T-helper 9 cell (primary cell): ENCODE results near the gene COG8.
A peak's percentile ranks its signal among the peaks of the same experiment; 100 is the strongest.
"Not testable (repeated sequence)": the region's sequence is repeated elsewhere in the genome, so short reads cannot be mapped to it uniquely, and the experiment has no call there.

ENCODE experiments used
- DNase-seq: peaks from one replicate; pipeline ENCODE4 v3.0.0-alpha.2; 2020

COG8 gene

DNA sequence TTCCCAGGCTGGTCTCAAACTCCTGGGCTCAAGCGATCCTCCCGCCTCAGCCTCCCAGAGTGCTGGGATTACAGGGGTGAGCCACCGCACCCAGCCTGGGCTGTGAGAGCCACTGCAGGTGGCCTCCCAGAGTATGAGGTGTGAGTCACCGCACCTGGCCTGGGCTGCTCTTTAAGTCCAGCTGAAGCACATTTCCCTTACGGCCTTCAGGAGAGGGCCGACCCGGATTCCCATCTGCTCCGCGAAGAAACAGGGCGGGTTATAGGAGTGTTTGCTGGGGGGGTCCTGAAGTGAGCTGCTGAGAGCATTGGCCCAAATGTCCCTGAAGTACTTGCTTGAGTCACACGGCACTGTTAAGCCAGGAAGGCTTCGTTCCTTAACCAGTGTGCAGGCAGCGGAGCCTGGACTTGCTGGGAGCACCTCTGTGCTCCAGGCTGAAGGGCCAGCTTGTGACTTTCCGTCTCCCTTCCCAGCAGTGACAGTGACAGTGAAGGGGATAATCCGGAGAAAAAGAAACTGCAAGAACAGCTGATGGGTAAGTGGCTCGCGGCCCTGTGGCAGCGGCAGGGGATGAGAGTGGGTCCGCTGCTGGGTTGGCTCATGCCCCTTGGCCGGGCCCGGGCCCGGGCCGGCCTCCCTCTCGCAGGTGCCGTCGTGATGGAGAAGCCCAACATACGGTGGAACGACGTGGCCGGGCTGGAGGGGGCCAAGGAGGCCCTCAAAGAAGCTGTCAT is 21.0 kb downstream of the COG8 start:
- no peak for DNase-seq

DNA sequence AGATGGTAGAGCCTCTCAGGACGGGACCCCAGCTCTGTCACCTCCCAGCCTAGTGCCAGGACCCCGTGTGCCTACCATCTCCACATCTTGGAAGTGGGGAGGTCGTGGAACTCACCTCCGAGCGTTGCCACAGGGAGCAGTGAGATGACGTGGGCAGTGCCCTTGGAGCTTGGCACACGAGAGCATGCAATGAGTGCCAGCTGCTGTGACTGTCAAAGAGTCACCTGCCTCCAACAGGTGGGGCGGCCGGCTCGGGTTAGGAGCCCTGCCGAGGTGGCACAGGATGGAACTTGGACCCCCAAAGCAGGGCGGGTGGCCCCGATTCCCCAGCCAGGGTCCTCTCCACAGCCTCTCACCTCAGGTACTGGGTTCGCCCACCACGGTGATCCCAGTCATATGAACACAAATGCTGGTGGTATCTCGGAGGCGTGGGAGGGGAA is 22.7 kb downstream of the COG8 start:
- DNase-seq: no peak

DNA sequence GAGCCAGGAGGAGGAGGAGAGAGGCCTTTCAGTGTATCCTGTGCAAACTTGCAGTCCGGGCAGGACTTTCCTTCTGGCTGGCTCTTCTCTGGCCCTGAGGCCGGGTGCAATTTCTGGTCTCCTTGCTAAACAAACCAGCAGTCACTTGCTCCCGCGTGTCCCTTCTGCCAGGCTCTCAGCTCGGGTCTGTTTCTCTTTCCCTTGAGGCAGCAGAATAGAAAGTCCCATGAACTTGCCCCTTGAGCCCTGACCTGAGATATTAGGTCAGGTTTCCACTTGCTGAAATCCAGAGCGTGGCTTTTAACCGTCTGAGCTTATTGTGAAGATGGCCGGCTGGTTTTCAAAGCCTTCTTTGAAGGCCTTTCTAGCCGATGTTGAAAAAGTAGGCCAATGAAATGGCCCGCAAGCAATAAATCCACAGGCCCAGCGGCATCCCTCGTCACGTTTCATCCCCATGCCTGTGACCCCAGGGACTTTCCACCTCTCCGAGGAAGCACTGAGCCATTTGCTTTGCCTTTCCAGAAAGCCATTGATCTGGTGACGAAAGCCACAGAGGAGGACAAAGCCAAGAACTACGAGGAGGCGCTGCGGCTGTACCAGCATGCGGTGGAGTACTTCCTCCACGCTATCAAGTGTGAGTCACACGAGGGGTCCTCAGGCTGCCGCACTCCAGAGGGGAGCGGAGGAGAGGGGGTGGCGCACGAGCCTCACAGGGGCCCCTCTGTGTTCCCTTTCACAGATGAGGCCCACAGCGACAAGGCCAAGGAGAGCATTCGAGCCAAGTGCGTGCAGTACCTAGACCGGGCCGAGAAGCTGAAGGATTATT is 23.7 kb downstream of the COG8 start:
- no peak for DNase-seq

DNA sequence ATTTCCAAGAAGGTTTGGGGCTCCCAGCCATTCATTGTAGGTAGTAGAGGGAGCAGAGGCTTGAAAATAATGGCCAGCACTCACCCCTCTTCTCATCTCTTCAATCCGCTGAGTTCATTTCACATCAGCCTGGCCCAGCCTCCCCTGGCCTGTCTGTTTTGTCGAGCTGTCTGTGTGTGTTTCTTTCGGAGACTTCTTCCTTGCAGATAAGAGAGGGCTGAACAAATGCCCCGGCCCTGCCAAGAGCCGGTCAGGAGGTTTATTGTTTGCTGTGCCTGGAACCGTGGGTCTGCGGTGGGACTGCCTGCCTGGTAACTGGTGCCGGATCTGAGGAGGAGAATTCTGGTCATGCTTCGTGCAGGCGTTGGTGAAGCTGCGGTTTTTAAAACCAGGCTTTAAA is 24.8 kb downstream of the COG8 start:
- DNase-seq: no peak

DNA sequence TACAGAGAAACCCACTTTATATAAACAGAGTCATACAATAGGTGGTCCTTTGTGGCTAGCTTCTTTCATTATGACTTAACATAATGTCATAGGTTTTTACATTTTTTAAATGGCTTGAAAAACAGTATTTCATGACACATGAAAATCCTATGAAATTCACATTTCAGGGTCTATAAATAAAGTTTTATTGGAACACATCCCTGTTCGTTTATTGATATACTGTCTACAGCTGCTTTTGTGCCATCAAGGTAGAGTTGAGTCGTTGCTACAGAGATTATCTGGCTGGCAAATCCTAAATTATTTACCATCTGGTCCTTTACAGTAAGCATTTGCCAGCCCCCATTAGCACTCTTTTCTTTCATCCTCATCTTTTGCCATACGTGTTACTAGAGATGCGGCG is 25.9 kb downstream of the COG8 start:
- DNase-seq: no peak

DNA sequence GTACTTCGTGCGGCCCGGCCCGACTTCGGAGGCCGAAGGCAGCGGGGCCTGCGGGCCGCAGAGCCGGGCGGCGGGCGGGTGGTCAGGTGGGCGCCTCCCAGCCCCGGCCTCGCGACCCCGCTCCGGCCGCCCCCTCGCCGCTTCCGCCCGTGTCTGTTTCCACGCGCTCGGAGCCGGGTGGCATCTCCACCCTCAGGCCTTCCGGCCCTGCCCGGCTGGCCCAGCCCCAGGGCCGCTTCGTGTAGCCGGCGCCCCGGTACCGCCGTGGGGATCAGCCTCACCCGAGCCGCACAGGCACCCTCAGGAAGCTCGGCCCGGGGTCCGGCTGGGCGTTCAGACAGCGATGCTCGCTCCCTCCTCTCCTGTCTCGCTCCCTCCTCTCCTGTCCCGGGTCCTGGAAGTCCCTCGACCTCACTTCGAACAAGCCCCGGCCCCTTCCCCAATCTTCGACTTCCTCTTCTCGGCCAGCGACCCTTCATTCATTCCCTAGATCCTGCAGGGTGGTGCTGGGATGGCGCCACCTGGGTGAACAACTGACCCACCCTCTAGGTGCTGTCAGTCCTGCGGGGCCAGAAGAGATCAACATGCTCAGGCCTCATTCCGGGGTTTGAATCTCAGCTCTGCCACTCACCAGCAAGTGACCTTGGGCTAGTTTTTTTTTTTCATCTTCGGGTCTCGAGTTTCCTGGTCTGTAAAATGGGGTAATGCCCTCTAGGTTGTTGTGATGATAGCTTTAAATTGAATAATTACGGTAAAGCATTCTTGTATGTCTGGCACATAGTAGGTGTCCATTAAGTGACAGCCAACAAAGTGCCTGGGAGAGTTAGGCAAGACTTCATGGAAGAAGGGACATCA is 27.6 kb downstream of the COG8 start:
- peak; percentile 21 for DNase-seq

DNA sequence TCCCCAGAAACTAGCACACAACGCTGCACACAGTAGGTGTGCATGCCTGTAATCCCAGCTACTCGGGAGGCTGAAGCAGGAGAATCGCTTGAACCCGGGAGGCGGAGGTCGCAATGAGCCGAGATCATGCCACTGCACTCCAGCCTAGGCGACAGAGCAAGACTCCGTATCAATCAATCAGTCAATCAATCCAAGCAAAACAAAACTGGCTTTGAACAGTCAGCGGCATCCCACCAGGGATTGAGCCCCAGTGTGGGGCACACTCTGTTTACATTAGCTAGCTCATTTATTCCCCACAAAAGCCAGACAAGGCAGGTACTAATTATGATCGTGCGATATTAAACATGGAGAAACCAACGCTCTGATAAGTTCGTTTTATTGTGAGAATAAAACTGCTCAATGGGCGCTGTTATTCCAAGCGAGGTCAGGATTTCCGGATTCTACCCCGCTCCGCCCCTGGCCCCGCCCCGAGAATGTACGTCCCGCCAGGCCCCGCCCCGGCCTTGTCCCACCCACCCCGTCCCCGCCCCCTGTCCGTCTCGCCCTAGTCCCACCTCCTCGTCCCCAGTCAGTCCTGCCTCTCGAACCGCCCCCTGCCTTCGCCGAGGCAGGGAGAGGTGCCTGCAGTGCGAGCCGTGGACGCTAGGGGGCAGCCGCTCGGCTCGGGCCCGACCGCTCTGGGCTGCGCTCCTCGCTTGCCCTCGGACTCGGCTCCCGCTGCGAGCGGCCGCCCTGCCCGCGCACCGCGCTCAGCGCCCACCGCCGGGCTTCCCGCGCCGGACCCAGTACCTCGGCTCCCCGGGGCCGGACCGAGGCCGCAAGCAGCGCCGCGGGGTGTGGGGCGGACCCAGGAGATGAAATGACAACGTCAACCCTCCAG is 28.5 kb downstream of the COG8 start, which contains the start of gene VPS4A:
Gene VPS4A (plus strand): TSS at position 698 of the 880 bp plus-strand sequence. CDS start 162 bp downstream, at position 860.
- peak; percentile 99 for DNase-seq

DNA sequence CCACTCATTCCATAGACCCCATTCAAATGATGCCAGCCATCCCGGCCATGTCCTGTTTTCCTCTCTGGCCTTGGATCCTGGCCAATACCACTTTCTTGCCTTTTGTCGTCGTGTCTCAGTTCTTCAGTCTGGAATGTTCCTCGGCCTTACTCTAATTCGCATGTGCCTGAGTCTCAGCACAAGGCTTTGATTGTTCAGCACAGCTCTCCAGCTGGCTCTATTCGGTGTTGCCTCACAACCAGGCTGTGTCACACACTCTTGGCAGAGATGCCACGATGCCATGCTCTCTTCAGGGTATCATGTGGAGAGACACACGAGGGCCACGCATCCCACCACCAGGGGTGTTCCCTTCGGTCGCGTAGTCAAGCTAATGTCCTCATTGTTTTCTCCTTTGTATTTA is 30.0 kb downstream of the COG8 start:
- no peak for DNase-seq

DNA sequence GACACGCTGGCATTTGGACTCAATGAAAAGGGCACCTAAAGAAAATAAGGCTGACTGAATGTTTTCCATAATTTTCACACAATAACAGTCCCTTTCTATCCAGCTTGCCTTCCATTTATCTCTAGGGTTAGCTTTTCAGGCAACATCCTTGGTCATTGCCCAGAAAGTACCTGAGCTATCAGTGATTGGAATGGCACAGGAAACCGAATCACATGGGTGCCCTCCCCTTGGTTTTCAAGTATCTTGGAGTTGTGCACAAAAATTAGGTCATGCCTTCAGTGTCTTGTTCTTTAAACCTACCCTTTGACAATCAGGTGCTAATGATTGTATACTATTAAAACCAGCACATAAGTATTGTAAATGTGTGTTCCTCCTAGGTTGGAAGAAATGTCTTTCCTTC is 31.5 kb downstream of the COG8 start:
- DNase-seq: no peak

DNA sequence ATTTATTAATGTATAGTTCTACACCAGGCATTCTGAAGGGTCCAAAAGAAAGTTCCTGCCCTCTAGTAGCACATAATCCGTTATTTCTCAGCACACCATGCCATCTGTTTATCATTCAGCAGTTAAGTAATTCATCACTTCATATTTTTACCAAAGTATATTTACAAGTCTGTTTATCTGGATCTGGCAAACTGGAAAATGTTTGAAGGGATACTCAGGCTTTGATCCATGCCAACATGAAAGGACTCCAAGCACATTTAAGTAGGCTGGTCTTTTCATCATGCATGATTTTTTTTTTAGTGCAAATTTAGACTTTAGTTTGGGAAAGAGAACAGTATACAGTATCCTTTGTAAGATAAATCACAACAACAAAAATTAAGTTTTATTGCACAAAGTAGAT is 32.3 kb downstream of the COG8 start:
- DNase-seq: no peak

DNA sequence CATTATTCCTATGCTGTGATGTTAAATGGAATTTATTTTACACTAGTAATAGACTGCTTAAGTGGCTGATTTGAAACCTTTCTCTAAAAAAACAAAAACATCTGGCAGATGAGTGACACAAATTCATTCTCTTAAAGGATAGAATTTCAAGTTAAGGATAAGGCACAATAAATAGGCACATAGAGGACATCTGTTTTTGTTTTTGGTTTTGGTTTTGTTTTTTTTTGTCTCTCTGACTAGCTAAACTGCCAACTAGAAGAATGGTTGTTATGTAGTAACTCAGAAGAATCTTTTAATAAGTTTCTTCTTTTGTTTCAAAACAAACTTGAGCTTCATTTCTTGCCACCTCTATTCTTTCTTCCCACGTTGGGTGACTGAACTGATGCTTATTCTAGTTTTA is 33.3 kb downstream of the COG8 start:
- DNase-seq: no peak

DNA sequence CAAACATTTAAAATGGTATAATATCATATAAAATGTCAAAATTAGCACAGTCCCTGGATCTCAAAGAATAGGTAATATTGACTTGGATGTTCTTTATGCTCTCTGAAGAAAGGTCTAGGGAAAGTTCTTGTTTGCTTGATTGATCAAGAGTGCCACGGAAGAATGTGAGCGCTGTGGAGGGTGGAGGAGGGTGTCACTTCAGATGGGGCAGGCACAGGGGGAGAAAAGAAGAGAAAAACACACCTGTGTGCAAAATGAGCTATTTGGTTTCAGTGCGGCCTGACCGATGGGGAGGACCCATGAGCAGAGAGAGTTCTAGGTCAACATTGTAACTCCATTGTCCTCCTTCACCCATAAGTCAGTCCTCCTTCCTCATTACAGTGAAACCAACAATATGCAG is 37.1 kb downstream of the COG8 start:
- DNase-seq: no peak

DNA sequence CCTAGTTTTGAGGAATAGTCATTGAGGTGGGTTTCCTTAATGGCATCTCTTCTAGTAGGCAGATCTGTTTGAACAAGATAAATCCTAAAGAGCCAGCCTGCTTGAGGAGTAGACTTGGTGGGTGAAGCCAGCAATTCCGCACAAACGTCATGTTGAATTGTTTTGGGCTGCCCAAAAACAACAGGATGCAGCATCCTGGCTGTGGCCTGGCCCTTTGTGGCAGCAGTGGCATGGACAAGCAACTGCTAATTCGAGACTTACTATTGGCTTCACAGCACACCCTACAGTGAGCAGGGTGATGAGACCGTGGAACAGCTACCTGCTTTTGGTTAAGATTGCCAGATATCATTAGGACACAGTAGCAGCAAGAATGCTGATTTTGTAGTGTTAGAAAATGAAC is 37.5 kb downstream of the COG8 start:
- no peak for DNase-seq

DNA sequence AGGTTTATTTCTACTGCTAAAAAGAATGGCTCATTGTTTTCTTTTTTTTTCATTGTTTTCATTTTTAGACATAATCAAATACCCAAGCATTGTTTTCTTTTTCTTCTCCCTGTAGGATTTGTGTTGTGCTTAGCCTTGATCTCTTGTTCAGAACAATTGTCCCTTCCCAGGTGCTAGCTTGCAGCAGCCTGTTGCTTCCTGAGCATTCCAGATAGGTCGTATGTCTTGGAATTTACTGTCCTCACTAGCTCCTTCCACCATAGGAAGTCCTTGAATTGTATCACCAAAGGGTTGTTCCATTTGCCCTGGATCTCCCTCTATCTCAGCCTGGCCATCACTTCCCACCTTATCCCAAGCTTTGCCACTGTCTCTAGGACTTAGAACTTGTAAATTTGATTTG is 38.2 kb downstream of the COG8 start:
- no peak for DNase-seq

DNA sequence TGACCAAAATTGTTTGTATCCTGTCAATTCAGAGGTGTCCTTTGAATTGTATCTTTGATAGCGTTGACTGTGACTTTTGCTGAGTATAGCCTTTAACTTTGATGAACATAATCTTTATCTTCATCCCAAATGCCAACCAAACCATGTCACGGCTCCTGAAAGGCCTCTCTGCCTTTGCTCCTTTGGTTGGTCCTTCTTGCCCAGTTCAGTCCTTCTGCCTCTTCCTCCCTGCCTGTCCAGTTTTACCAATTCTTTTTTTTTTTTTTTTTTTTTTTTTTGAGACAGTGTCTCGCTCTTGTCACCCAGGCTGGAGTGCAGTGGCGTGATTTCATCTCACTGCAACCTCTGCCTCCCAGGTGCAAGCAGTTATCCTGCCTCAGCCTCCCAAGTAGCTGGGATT is 41.1 kb downstream of the COG8 start:
- DNase-seq: no peak

DNA sequence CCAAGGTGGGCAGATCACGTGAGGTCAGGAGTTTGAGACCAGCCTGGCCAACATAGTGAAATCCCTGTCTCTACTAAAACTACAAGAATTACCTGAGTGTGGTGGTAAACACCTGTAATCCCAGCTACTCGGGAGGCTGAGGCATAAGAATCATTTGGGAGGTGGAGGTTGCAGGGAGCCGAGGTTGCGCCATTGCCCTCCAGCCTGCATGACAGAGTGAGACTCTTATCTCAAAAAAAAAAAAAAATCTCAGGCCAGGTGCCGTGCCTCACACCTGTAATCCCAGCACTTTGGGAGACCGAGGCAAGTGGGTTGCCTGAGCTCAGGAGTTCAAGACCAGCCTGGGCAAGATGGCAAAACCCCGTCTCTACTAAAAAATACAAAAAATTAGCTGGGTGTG is 42.6 kb downstream of the COG8 start:
- DNase-seq: not testable (repeated sequence)

DNA sequence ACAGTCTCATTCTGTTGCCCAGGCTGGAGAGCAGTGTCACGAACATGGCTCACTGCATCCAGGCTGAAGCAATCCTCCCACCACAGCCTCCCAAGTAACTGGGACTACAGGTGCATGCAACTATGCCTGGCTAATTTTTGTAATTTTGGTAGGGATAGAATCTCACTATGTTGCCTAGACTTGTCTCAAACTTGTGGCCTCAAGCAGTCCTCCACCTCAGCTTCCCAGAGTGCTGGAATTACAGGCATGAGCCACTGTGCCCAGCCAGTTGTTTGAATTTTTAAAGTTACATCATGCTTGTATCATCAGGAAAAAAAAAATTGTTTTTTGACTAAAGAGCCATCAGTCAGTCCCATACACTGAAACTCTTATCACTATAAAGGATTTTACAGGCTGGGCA is 45.3 kb downstream of the COG8 start:
- no peak for DNase-seq

DNA sequence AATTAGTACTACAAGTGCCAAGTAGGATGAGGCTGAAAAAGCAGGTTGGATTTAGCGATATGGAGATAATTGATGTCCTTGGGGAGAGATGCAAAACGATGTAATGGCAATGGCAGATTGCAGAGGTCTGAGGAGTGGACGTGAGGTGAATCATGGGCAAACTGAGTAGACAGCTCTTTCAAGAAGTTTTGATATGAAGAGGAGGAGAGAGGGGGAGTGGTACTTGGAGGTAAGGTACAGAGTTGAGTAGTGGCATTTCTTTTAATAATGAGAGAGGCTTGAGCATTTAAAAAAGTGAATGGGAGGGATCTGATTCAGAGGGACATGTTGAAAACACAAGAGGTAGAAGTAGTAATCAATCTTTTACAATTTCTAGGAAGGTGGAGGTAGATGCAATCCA is 46.0 kb downstream of the COG8 start:
- DNase-seq: no peak

DNA sequence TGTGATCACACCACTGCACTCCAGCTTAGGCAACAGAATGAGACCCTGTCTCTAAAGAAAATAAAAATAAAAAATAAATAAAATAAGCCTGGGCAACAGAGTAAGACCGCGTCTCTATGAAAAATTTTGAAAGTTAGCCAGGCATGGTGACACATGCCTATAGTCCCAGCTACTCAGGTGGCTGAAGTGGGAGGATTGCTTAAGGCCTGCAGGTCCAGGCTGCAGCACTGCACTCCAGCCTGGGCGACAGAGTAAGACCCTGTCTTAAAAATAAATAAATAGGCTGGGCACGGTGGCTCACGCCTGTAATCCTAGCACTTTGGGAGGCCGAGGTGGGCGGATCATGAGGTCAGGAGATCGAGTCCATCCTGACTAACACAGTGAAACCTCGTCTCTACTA is 47.7 kb downstream of the COG8 start:
- DNase-seq: not testable (repeated sequence)

DNA sequence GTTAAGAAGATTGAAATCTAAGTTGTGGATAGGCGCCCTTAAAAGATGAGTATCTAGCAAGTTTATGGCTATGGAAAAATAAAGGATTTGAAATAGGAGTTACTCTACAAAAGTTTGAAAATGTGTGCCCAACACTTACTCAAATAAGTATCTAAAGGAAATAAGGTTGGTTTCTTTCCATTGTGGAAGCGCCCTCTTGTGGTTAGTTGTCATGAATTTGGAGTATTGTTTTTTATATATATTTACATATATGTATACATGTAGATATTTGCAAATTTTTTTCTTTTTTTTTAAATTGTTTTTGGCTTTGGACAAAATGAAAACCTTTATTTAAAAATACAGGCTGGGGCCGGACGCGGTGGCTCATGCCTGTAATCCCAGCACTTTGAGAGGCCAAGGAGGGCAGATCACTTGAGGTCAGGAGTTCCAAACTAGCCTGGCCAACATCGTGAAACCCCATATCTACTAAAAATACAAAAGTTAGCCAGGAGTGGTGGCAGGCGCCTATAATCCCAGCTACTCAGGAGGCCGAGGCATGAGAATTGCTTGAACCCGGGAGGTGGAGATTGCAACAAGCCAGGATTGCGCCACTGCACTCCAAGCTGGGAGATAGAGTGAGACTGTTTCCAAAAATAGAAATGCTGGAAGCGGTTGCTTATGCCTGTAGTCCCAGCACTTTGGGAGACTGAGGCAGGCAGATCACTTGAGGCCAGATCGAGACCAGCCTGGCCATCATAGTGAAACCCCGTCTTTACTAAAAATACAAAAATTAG is 52.2 kb downstream of the COG8 start:
- DNase-seq: peak; percentile 25

DNA sequence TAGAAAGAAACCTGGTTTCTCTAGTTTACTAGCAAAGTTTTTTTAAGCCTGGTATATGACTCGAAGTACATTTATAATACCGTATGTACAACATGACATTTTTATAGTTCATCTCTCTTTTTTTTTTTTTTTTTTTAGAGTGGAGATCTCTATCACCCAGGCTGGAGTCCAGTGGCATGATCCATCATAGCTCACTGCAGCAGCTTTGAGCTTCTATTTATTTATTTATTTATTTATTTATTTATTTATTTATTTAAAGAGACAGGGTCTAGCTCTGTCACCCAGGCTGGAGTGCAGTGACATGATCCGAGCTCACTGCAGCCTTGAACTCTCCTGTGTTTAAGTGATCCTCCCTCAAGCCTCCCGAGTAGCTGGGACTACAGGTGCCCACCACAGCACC is 54.1 kb downstream of the COG8 start:
- no peak for DNase-seq
